Stimulated activated CD4-positive, alpha-beta T cell treated with anti-CD3 and anti-CD28 coated beads, Interleukin-4, amount 100 ng/mL, for 4 hours (primary cell): ENCODE measurements around the gene PNMA8A.

Experiments used
- DNase-seq, 2 experiments: peaks; one replicate each; pipeline ENCODE4 v3.0.0-alpha.2; 2020

PNMA8A gene

DNA sequence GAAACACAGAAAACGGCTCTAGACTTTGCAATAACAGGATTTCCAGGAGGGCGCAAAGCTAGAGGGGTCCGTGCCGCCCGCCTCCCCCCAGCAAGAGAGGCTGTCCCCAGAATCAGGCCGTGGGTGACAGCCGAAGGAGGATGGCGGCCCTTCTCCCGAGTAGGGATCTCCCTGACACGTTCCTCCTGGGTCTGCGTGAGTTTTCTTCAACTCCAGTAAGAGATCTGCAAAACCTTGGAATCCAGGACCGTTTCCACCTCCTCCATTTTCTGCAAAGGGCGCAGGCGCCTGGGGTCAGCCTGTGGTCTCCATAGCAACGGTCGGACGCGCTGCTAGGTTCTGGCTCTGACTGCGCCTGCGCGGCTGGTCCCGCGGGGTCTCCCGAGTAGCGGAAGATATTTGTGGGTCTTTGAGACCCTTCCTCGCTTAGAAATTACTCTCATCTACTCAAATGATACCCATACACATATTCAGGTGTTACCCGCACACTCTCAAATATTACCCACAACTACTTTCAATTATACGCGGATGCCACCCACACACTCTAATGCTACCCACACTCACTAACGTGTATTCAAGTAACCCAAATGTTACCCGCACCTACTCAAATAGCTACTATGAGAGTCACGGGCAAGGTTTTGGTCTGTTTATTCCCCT is 44.7 kb downstream of the PNMA8A start:
- DNase-seq, result no peak

DNA sequence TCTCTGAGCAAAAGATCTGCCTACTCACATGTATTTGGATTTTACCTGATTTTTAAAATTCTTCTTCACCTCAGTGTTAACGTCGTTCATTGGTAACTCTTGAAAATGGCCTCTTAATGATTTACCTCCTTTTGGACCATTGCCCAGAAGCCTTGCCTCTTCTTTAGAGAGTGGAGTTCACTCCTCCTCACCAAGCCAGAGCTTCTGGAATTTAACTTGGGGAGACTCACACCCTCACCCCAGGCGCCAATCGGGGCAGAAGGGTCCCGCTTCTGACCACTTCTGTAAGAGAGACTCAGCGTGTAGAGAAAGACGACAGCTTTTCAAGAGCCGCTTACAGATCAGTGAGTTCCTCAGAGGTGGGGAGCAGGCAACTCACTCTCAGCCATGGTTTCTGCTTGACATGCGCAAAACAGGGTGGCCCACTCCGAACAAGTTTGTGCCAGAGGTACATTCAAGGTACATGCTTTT is 45.3 kb downstream of the PNMA8A start:
- no peak for DNase-seq

DNA sequence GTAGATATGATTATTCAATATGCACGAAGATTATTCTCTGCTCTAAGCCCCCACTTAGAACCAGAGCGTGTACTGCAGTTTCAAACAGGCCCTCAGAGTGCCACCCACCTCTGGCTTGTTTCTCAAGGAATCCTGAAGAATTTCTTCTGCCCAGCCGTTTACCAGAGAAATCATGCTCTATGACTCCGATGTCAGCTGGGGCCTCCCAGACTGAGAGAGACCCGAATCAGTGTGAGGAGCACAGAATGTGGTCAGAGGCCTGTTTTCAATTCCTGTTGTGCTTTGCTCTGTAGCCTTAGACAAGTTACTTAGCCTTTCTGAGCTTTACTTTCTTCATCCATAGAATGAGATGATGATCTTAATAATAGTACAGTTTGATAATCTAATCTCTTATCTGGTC is 48.2 kb downstream of the PNMA8A start:
- DNase-seq, result no peak

DNA sequence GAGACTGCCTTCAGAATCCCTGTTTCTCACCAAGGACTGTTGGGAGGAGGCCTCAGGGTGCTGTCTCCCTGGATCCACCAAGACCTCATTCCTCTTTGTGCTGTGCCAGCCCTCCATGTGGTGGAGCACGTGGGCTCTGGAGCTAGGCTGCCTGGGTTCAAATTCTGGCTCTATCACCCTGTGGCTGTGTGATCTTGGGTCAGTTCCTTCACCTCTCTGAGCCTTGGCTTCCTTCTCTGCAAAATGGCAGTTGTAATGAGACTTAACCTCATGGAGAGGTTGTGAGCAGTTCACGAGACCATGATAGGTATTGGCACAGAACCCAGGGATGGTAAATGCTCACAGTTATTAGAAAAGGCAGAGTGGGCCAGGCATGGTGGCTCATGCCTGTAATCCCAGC is 49.0 kb downstream of the PNMA8A start:
- no peak for DNase-seq

DNA sequence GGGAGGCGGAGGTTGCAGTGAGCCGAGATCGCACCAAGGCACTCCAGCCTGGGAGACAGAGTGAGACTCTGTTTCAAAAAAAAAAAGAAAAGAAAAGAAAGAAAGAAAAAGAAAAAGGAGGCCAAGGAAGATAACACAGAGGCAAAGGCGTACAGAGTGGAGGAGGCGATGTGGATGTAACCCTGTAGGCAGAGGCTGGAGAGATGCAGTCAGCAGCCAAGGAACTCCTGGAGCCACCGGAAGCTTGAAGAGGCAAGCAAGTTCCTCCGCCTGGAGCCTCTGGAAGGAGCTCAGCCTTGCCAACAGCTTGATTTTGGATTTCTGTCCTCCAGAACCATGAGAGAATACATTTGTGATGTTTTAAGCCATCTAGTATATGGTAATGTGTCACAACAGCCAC is 51.3 kb downstream of the PNMA8A start:
- no peak for DNase-seq
